Chondrocyte (in vitro differentiated cells): ENCODE results near the gene RGS19. TPM values are rescaled to one million over a fixed set of nuclear protein-coding genes. Genes with fewer than 3 reads are reported as not detected.

Experiments
- DNase-seq: peaks from one replicate; pipeline ENCODE4 v3.0.0; 2021; ENCODE audit warnings: mixed read lengths, low spot score
- H3K27ac Mint-ChIP-seq: one replicate; pipeline ENCODE4 v1.8.0; 2021; ENCODE audit warnings: mild to moderate bottlenecking, moderate library complexity, mixed read lengths; ENCODE audit not compliant: unreplicated experiment
- H3K27me3 Mint-ChIP-seq: 2 replicates; pipeline ENCODE4 v1.8.0; 2021; ENCODE audit warnings: low read depth, mixed read lengths
- H3K36me3 Mint-ChIP-seq: 2 replicates; pipeline ENCODE4 v1.8.0; 2021; ENCODE audit warnings: low read depth, mixed read lengths
- H3K4me1 Mint-ChIP-seq: 2 replicates; pipeline ENCODE4 v1.8.0; 2021; ENCODE audit warnings: low read depth, mild to moderate bottlenecking, mixed read lengths
- H3K4me3 Mint-ChIP-seq: one replicate; pipeline ENCODE4 v1.8.0; 2021; ENCODE audit warnings: mild to moderate bottlenecking, moderate library complexity, mixed read lengths; ENCODE audit not compliant: unreplicated experiment
- H3K9me3 Mint-ChIP-seq: 2 replicates; pipeline ENCODE4 v1.8.0; 2021; ENCODE audit warnings: low read depth, mixed read lengths
- total RNA-seq: library from RNA; stranded (reverse); gene quantifications from 3 replicates; pipeline ENCODE4 v1.2.1, GENCODE V29; 2021
- TF ChIP-seq, protein P1 (sequence below): fragments of 200-600 bp; sonication (generic); IDR thresholded peaks from 2 replicates; pipeline ENCODE4 v1.5.0; 2021; ENCODE audit warnings: antibody characterized with exemption, mild to moderate bottlenecking, moderate library complexity

Gene RGS19
- total RNA-seq, 1 donor from 2014 or later, result 18.1 TPM

DNA sequence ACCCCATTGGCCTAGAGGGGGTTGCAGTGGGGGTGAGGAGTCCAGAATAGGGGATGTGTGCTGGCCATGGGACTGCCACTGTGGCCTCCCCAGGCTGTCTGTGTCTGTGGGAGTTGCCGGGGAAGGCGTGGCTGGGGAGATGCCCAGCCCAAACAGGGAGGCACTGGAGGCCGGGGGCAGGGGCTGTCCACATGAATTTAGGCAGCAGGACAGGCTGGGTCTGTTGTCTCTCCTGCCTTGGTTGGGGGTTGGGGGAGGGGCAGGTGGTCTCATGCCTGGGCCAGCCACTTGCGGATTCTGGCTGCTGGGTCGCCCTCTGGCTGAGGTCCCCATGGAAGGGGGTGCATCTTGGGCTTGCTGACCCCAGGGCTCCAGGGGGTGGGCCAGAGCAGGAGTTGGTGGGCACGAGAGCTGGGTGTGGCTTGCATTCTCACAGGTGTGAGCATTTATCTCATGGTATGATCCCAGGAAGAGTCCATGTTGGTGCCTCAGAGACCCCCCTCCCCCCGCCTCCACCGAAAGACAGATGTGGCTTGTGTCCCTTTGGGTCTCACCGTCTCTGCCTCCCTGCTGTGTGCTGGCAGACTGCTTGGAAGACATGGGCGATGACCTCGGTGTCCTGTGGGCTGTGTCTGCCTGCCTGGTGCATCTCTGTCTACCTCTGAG lies 33.8 kb downstream of the RGS19 start:
- Mint-ChIP-seq H3K9me3 (no peaks in the 10 kb centered on the region), H3K27me3 (peaks cover 3% of the 10 kb centered on the region), H3K27ac (no peak overlapping the region), H3K36me3 (no peaks in the 10 kb centered on the region), H3K4me1 (peaks cover 25% of the 10 kb centered on the region), H3K4me3 (no peak overlapping the region)
- DNase-seq, result no peak
- TF ChIP-seq, protein P1, sequence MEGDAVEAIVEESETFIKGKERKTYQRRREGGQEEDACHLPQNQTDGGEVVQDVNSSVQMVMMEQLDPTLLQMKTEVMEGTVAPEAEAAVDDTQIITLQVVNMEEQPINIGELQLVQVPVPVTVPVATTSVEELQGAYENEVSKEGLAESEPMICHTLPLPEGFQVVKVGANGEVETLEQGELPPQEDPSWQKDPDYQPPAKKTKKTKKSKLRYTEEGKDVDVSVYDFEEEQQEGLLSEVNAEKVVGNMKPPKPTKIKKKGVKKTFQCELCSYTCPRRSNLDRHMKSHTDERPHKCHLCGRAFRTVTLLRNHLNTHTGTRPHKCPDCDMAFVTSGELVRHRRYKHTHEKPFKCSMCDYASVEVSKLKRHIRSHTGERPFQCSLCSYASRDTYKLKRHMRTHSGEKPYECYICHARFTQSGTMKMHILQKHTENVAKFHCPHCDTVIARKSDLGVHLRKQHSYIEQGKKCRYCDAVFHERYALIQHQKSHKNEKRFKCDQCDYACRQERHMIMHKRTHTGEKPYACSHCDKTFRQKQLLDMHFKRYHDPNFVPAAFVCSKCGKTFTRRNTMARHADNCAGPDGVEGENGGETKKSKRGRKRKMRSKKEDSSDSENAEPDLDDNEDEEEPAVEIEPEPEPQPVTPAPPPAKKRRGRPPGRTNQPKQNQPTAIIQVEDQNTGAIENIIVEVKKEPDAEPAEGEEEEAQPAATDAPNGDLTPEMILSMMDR, result no peak

DNA sequence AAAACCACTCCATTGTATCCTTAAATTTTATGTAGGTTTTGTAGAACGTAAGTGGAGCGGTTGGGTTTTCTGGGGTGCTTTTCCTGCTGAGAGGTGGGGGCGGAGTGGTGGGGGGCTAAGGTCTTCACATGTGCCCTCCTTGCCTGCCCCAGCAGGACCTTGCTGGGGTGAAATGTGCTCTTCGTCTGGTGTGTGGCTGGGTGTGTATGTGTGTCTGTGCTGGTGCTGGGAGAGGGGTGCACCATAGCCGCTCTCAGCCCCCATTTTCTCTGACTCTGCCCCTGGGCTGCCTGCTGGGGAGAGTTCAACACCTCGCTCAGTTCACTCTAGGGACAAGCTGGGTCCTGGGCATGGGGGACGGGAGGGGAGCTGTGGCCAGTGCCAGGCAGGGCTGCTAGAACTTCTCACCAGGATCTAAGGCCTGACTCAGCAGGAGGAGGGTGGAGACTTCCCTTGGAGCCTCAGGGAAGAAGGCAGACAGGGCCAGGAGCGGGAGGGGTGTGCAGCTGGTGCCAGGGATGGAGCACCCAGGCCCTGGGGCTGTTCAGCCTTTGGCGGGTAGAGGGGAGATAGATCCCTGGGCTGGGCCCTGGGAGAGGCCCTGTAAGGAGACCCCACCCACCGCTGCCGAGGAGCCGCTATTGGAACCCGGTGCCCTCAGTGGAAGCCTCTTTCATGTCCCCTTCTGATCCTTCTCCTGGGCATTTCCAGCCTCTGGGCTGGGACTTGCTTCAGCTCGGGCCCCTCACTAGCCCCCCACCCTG lies 34.7 kb downstream of the RGS19 start:
- Mint-ChIP-seq H3K27ac (peak overlapping the region; percentile 63), H3K36me3 (no peaks in the 10 kb centered on the region), H3K4me3 (no peak overlapping the region), H3K9me3 (no peaks in the 10 kb centered on the region), H3K27me3 (peaks cover 5% of the 10 kb centered on the region), H3K4me1 (peaks cover 26% of the 10 kb centered on the region)
- DNase-seq, result no peak
- TF ChIP-seq, protein P1, result no peak

DNA sequence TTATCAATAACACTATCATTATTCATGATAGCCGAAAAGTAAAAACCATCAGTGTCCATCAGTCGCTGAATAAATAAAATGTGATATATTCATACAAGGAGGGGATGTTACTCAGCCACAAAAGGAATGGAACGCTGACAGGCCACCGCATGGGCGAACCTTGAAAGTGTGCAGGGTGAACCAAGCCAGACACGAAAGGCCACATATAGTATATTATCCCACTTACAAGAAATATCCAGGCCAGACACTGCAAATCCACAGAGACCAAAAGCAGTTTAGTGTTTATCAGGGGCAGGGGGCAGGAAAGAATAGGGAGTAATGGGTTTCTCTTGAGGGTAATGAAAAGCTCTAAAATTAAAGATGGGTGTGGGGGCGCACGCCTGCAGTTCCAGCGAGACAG lies 35.5 kb downstream of the RGS19 start:
- Mint-ChIP-seq H3K27me3 (peaks cover 3% of the 10 kb centered on the region), H3K4me3 (no peak overlapping the region), H3K36me3 (no peaks in the 10 kb centered on the region), H3K27ac (peak overlapping the region; percentile 46), H3K4me1 (peaks cover 29% of the 10 kb centered on the region), H3K9me3 (no peaks in the 10 kb centered on the region)
- TF ChIP-seq, protein P1, result no peak
- no peak for DNase-seq

DNA sequence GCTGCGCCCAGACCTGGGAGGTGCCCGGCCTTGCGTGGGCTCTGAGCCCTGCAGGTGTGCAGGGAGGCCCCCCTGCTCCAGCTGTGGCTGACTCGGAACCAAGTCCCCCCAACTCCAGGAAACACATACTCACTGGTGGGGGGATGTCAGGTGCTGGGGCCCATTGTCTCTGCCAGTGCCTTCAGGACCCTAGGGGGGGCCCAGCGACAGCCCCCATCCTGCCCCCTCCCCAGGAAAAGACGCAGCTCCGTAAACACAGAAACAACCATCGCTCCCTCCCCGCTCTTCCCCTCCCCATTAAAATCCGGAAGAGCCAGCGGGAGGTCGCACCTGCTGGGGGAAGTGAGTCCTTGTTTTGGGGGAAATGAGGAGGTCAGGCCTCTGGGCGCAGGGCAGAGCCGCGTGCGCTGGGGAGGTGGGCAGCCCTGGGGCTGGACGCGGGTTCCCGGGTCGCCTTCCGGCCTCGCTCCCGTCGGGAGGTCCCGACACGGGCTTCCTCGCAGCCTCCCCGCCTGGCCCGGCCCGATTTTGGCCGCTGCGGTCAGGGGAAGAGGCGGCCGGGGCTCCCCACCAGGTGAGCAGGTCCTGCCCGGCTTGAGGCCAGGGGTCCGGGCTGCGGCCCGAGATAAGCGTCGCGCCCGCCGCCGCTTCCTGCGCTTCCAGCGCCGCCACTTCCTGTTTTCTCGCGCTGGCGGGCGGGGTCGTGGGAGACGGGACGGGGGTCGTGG lies 37.1 kb downstream of the RGS19 start:
- H3K4me3 Mint-ChIP-seq, result peak overlapping the region; percentile 36
- TF ChIP-seq, protein P1, result no peak
- no peak overlapping the region for H3K27ac Mint-ChIP-seq
- no peak for DNase-seq
- no peaks in the 10 kb centered on the region for H3K36me3 Mint-ChIP-seq
- peaks cover 32% of the 10 kb centered on the region for H3K4me1 Mint-ChIP-seq
- peaks cover 6% of the 10 kb centered on the region for H3K27me3 Mint-ChIP-seq
- H3K9me3 Mint-ChIP-seq, result no peaks in the 10 kb centered on the region

DNA sequence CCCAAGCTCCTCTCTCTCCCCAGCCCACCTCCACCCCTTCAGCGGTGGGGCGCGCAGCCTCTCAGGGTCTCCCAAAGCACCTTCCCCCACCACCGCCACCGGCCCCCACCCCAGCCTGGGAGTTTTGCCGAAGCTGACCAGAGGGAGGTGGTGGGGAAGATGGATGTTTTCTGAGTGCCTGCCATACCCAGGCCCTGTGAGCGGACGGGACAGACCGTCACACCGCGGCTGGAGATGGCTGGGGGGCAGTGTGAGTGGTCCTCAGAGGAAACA lies 37.6 kb downstream of the RGS19 start:
- TF ChIP-seq, protein P1, result no peak
- no peak for DNase-seq
- H3K9me3 Mint-ChIP-seq, result no peaks in the 10 kb centered on the region
- peaks cover 32% of the 10 kb centered on the region for H3K4me1 Mint-ChIP-seq
- H3K27me3 Mint-ChIP-seq, result peaks cover 6% of the 10 kb centered on the region
- no peaks in the 10 kb centered on the region for H3K36me3 Mint-ChIP-seq
- H3K27ac Mint-ChIP-seq, result no peak overlapping the region
- no peak overlapping the region for H3K4me3 Mint-ChIP-seq
